ENCODE measurements around the gene ARL15.
A peak's percentile ranks its signal among the peaks of the same experiment; 100 is the strongest.
"Not testable (repeated sequence)": the region's sequence is repeated elsewhere in the genome, so short reads cannot be mapped to it uniquely, and the experiment has no call there.

Gene ARL15

DNA sequence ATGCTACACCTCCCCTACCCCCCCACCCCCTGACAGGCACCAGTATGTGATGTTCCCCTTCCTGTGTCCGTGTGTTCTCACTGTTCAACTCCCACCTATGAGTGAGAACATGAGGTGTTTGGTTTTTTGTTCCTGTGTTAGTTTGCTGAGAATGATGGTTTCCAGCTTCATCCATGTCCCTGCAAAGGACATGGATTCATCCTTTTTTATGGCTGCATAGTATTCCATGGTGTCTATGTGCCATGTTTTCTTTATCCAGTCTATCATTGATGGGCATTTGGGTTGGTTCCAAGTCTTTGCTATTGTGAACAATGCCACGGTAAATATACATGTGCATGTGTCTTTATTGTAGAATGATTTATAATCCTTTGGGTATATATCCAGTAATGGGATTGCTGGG, 328.1 kb downstream of the ARL15 start:
- not testable (repeated sequence) for DNase-seq (ENCODE audit: low spot score)

DNA sequence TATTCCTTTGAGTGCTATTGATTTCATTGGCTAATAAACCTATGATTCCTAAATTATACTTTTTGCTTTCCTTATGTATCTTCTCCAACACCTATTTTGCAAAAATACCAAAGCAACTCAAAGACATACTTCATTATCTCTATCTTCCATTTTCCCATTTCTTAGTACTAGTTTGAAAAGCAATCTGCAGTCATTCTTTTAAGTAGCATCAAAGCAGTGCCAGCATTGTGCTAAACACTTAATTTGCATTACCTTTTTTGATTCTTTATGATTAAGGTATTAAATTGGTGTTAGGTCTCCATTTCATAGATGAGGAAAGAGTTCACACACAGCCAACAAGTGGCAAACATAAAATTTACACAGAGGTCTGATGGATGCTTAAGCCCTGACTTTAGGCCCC, 330.3 kb downstream of the ARL15 start:
- DNase-seq (ENCODE audit: low spot score) = no peak

DNA sequence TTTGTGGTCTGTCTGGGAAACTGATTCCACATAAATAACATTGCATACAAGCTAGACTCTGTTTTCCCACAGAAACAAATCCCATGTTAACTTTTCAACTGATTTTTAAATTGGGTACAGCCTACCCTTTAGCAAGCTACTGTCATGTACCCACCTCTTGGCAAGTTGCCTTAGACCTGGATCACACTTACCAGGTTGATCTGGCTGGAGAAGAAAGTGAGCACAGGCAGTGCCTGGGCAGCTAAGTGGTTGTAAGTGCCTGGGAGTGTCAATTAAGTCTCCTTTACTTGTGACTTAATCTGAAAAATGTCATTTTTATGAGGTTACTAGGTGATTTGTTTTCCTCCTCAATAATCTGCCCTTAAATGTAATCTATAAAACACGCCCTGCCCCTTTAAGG, 336.4 kb downstream of the ARL15 start:
- no peak for DNase-seq (ENCODE audit: low spot score)

- DNase-seq (ENCODE audit: low spot score) = no peak
These were observed 338.1 kb downstream of the ARL15 start for GRCh38 chr5:53972314-53972713.

DNA sequence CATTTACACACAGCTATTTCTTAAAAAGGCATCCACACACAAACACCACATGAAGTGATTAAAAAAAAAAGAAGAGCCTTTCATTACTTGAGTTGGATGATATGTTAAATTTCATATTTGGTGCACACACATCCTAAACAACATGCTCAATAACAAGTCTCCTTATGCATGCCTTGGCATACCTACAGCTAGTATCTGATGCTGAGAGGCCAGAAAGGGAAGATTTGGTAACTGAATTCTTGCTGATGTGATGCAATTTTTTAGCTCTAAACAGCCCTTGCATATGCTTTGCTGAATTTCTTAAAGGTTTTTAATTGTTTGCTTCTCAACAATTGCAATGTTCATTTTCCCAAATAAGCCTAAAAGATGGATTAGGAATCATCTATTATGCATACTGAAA, 338.8 kb downstream of the ARL15 start:
- DNase-seq (ENCODE audit: low spot score) = no peak

GRCh38 chr5:53971131-53971530, 339.2 kb downstream of the ARL15 start:
- DNase-seq (ENCODE audit: low spot score) = no peak

DNA sequence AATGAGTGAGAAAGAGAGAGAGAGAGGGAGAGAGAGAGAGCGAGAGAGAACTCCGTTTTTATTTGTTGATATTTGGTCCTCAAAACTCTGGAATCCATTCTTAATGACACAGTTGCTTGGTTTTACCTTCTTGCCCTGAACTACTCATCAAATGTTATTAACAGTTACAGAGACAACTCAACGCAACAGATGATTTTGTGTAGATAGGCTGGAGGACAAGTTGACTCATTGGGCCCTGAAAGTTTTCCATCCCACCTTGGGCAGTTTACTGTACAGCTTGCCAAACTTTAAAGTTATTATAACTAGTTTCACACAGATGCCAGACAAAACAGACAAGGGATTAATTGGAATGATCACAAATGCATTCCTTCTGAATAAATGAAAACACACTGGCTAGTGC, 339.9 kb downstream of the ARL15 start:
- DNase-seq (ENCODE audit: low spot score) = peak; percentile 14

DNA sequence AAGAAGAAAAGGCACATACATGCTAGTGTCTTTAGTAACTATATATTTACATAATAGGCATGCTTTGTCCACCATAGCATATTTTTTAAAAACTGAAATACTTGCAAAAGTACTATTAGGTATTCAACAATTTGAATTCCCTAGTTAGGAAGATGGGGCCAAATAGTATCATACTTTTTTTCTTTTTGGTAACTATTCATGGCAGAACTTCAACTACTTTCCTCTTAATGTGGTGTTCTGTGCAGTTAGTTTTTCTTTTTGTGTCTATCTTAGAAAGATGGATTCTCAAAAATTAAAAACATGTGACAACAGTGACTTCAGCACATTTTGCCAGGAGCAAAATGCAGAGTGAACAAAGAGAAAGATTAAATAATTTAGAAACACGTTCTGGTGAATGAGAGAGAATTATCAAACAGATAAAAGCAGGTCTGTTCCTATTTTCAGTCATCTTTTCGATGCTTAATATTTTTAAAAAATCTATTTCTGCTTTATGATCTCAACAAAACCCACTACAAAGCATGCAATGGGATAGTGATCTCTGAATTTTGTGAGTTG, 341.1 kb downstream of the ARL15 start:
- DNase-seq (ENCODE audit: low spot score) = no peak

DNA sequence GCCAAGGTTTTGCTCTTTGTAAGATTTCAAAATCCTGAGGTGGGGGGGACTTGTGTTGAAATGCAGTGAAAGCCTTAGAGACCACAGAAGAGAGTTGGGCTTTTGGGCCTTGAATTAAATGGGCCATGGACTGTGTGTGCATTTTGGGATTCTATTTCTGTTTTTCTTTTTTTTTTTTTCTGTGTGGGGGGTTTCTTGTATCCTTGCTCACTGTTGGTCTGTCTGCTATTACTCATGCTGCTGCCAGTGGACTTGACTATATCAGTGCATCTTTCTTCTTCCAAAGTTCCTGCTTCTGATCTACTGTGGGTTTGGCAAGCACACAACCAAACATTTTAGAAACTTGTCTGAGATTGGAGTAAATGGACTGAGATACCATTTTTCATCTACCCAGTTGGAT, 344.9 kb downstream of the ARL15 start:
- DNase-seq (ENCODE audit: low spot score) = no peak

DNA sequence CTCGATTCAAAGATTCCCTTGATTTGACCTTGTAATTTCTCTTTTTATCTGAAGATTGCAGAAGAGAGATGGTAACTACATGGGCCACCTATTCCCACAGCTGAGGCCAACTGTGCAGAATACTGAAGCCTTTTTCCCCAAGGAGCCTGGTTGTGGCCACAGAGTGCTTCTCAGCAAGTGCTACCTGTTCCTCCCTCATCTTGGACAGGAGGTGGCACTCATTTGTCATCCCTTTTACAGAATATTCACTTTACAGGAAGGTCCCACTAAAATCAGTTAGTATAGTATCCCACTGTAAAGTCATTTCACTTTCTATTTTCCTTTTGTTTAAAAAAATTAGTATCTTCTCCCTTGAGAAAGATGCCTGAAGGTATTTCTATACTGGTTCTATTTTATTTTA, 346.4 kb downstream of the ARL15 start:
- DNase-seq (ENCODE audit: low spot score) = no peak

DNA sequence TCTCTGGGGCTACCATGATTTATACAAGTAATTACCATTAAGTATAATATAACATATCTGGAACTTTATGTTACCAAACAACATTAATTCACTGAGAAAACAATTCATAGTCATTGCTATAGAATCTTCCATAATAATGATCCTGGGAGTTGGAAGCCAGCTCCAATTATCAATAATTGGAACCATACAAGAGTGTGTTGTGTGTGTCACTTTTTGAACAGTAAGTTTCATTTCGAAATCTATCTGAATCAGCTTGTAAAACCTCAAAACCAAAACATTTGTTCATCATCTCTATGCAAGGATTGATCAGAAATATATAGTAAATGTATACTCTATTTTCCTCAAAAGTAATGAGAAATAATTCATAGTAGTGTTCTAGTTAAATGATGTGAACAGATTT, 348.1 kb downstream of the ARL15 start:
- DNase-seq (ENCODE audit: low spot score) = no peak

- DNase-seq (ENCODE audit: low spot score) = no peak
These were observed 353.7 kb downstream of the ARL15 start for GRCh38 chr5:53956632-53957031.

DNA sequence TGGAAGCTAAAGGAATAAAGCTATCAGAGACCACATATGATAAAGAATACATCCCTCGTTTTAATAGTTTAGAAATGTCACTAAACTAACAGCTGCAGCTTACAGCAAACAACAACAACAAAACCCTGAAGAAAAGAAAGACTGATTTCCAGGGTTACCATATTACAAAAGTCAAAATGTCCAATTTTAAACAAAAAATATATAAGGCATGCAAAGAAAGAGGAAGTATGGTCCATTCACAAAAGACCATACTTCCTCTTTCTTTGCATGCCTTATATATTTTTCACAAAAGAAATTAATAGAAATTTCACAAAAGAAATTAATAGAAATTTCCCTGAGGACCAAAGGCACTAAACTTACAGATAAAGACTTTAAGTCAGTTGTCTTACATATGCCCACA, 354.2 kb downstream of the ARL15 start:
- DNase-seq (ENCODE audit: low spot score) = no peak

DNA sequence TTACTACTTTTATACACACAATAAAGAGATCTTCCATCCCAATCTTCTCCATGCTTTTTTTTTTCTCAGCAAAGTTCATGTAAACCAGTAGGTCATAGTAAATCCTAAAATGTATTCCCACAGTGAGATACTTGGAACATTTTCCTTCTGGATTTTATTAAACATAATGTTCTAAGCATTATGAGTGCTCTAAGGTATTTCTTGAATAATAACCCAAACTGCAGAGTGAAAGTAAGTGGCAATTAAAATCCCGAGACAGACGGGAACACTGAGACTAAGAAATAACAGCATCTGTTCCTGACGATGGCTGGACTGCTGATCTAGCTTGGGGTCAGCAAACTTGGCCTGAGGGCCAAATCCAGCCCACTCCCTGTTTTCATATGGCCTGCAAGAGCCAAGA, 359.8 kb downstream of the ARL15 start:
- no peak for DNase-seq (ENCODE audit: low spot score)

GRCh38 chr5:53948598-53948997, 361.8 kb downstream of the ARL15 start:
- no peak for DNase-seq (ENCODE audit: low spot score)

DNA sequence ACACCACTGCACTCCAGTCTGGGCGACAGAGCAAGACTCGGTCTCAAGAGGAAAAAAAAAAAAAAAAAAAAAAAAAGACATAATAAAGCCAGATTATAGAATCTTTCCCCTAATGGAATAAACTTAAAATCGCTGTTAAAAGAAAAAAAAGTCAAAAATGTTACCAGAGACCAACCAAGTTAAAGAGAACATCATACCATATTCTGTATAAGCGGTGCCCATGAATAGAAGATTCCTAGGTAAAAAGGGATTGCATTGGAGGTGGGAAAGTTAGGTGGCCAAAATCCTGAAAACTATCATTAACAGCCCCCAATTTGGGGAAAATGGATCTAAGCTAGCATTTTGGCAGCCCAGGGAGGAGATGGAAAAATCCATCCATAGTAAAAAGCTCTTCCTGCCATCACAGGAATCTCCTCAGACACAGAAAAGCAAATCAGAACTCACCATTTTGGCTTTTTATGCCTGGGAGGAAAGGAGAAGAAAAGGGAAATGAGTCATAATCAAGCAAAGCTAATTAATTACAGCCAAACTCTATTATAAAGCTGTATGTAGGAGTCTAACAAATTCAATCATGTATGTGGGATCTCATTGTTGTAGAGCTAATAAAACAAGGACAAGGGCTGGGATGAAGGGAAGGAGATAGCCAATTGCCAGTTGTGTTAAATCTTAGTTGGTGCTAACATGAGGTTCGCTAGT, 363.8 kb downstream of the ARL15 start:
- no peak for DNase-seq (ENCODE audit: low spot score)

GRCh38 chr5:53944981-53945380, 365.4 kb downstream of the ARL15 start:
- no peak for DNase-seq (ENCODE audit: low spot score)

GRCh38 chr5:53943938-53944337, 366.4 kb downstream of the ARL15 start:
- DNase-seq (ENCODE audit: low spot score) = no peak

DNA sequence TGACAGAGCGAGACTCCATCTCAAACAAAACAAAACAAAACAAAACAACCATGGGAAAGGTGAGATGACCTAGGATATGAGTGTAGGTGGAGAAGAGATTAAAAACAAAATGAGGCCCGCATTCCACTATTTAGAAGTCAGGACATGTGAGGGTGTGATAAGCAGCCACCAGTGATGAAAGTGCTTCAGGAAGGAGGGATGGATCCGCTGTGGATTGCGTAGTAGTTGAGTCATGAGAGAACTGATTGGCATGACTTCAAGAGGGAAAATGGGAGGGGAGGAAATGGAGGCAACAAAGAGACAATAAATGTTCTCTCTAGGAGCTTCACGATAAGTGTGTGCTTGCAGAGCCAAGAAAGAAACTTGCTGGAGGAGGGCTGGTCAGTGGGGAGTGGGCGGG, 367.6 kb downstream of the ARL15 start:
- DNase-seq (ENCODE audit: low spot score) = no peak

DNA sequence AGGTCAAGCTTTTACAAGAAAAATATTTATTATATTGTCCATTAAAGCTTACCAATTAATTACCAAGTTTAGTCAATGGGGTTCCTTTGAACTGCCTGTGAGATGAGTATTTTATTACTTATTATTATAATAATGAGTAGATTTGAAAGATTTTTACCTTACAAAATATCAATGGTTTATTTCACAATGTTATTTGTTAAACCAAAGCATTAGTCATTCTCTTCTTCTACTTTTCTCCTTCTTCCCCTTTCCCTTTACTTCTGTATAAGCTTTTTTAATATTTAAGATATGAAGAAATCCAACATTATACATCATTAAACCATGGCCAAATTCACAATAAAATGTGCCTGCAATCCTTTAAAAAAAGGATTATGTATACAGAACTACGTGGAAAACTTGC, 369.5 kb downstream of the ARL15 start:
- no peak for DNase-seq (ENCODE audit: low spot score)

- DNase-seq (ENCODE audit: low spot score) = no peak
These were observed 372.9 kb downstream of the ARL15 start for GRCh38 chr5:53937467-53937866.

- peak; percentile 21 for DNase-seq (ENCODE audit: low spot score)
These were observed 373.7 kb downstream of the ARL15 start for GRCh38 chr5:53936481-53937352.

DNA sequence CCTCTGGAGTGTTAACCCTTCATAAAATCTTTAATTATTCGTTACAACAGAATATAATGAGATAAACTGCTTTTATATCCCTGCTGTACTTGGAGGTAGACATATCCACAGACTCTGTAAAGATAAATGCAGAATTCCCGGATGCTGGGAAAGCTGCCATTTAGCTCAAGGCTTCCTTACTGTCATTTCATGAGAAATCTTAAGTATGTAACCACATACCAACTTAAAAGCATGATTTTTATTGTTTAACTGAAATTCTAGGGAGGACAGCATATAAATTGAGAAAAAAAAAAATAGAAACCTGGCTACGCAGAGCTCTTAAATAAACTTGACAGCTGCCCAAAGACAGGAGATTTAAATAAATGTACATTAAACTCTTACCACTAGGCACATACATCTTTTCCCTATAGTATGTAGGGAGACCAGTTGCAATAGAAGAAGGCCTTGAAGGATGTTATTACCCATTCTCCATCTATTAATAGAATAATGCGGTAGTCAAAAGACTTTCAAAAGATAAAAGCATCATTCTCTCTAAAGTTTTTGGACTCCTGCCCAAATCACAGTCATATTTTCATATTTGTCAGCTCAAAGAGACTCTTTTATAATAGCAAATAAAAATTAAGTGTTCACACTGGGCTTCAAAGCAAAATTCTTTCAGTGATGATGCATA, 376.1 kb downstream of the ARL15 start:
- no peak for DNase-seq (ENCODE audit: low spot score)

Data from GM03348 (cell line).